Measurements from ENCODE around the gene MCIDAS.
A peak's percentile ranks its signal among the peaks of the same experiment; 100 is the strongest.

MCIDAS gene

GRCh38 chr5:55222092-55222984, 4.8 kb downstream of the MCIDAS start:
- DNase-seq (ENCODE audit: low read depth), result no peak

- no peak for DNase-seq (ENCODE audit: low read depth)
Measured at GRCh38 chr5:55220433-55221185, 6.5 kb downstream of the MCIDAS start.

GRCh38 chr5:55219770-55220169, 7.3 kb downstream of the MCIDAS start:
- DNase-seq (ENCODE audit: low read depth), result no peak

- no peak for DNase-seq (ENCODE audit: low read depth)
Measured at GRCh38 chr5:55218967-55219366, 8.1 kb downstream of the MCIDAS start.

GRCh38 chr5:55211184-55211874, 15.8 kb downstream of the MCIDAS start:
- no peak for DNase-seq (ENCODE audit: low read depth)

GRCh38 chr5:55205001-55205400, 22.1 kb downstream of the MCIDAS start:
- no peak for DNase-seq (ENCODE audit: low read depth)

- DNase-seq (ENCODE audit: low read depth), result no peak
Measured at GRCh38 chr5:55191165-55191564, 36.0 kb downstream of the MCIDAS start.

GRCh38 chr5:55188656-55189540, 38.2 kb downstream of the MCIDAS start:
- DNase-seq (ENCODE audit: low read depth), result no peak

GRCh38 chr5:55187370-55187769, 39.7 kb downstream of the MCIDAS start:
- DNase-seq (ENCODE audit: low read depth), result no peak

- no peak for DNase-seq (ENCODE audit: low read depth)
Measured at GRCh38 chr5:55180016-55180415, 47.1 kb downstream of the MCIDAS start.

GRCh38 chr5:55177078-55177477, 50.0 kb downstream of the MCIDAS start:
- DNase-seq (ENCODE audit: low read depth), result no peak

- DNase-seq (ENCODE audit: low read depth), result peak; percentile 8
Measured at GRCh38 chr5:55176176-55176818, 50.8 kb downstream of the MCIDAS start.

GRCh38 chr5:55175781-55176175, 51.3 kb downstream of the MCIDAS start:
- DNase-seq (ENCODE audit: low read depth), result no peak

- DNase-seq (ENCODE audit: low read depth), result no peak
Measured at GRCh38 chr5:55173687-55174230, 53.4 kb downstream of the MCIDAS start.

- peak; percentile 52 for DNase-seq (ENCODE audit: low read depth)
Measured at GRCh38 chr5:55172937-55173686, 54.0 kb downstream of the MCIDAS start, which contains the start of gene CDC20B. CDC20B (minus strand) TSS chr5:55173177; CDS start chr5:55173000, 177 bp downstream.

GRCh38 chr5:55172051-55172899, 54.8 kb downstream of the MCIDAS start:
- DNase-seq (ENCODE audit: low read depth), result peak; percentile 24

- DNase-seq (ENCODE audit: low read depth), result no peak
Measured at GRCh38 chr5:55171471-55171870, 55.6 kb downstream of the MCIDAS start.

Measured in stimulated activated CD8-positive, alpha-beta memory T cell treated with anti-CD3 and anti-CD28 coated beads, Interleukin-7, amount 100 ng/mL, for 24 hours (primary cell).